Endothelial cell of umbilical vein (primary cell): ENCODE data around the gene IL2RG. TPM values are rescaled to one million over a fixed set of nuclear protein-coding genes. Genes with fewer than 3 reads are reported as not detected.

Experiments used
- BruUV-seq: library from RNA; stranded (reverse); fragments of 400-500 nt; replicated peaks from 2 replicates; lab custom pipeline; 2021; lab: Mats Ljungman, UMichigan
- CTCF ChIA-PET: fragments of 300-600, 350-600 bp; sonication (Branson Sonifier 250); formaldehyde crosslinking; loops from one replicate; lab custom pipeline; 2021; ENCODE audit warnings: antibody characterized with exemption, inconsistent platforms; lab: Charles Lee
- POLR2A ChIA-PET: fragments of 300-600, 350-600 bp; sonication (Branson Sonifier 250); formaldehyde crosslinking; loops from one replicate; lab custom pipeline; 2021; ENCODE audit warnings: antibody characterized with exemption, inconsistent platforms; lab: Charles Lee
- DNase-seq: peaks from one replicate; pipeline ENCODE4 v3.0.0-alpha.2; 2011; ENCODE audit warnings: low read depth, low spot score
- FAIRE-seq: peaks from 2 replicates; lab custom pipeline; 2011; peaks lifted over from hg19 to GRCh38; lab: Jason Lieb, UNC
- H2AFZ ChIP-seq: 2 replicates; pipeline ENCODE4 v1.6.0; 2012; ENCODE audit warnings: low read depth, low read length, control low read depth, inconsistent platforms
- H3K27ac ChIP-seq: 2 replicates; pipeline ENCODE4 v1.5.1; 2011; ENCODE audit warnings: low read depth, mild to moderate bottlenecking, control low read depth, low read length, moderate library complexity; ENCODE audit not compliant: insufficient read depth
- H3K27me3 ChIP-seq, 2 experiments: 2 replicates each; pipeline versions ENCODE4 v1.6.0 to v1.6.1; 2011; ENCODE audit warnings: low read length in 2 of 2, mixed read lengths in 1 of 2; ENCODE audit not compliant: control insufficient read depth in 2 of 2, insufficient read depth in 2 of 2
- H3K36me3 ChIP-seq, 2 experiments: 2 replicates in 1 of 2; 3 replicates in 1 of 2; pipeline ENCODE4 v1.5.1; 2011; ENCODE audit warnings: low read length in 2 of 2, mild to moderate bottlenecking in 1 of 2, moderate library complexity in 1 of 2; ENCODE audit not compliant: control insufficient read depth in 2 of 2, insufficient read depth in 2 of 2; ENCODE audit errors: extremely low read depth in 1 of 2
- H3K4me1 ChIP-seq: 3 replicates; pipeline ENCODE4 v1.5.1; 2011; ENCODE audit warnings: mild to moderate bottlenecking, low read length; ENCODE audit not compliant: control insufficient read depth, insufficient read depth; ENCODE audit errors: extremely low read depth
- H3K4me2 ChIP-seq: 2 replicates; pipeline ENCODE4 v1.6.1; 2011; ENCODE audit warnings: low read length, control low read depth, mixed read lengths; ENCODE audit not compliant: insufficient read depth
- H3K4me3 ChIP-seq, 3 experiments: fragments of 200-600 bp in 1 of 3; sonication (generic), shearing (Covaris generic) in 1 of 3; replicated peaks in 1 of 3; 2 replicates each; pipeline ENCODE4 v1.5.1; 2011 to 2016; ENCODE audit warnings: control low read depth in 3 of 3, low read length in 3 of 3, mild to moderate bottlenecking in 2 of 3, inconsistent platforms in 1 of 3, low read depth in 1 of 3, moderate library complexity in 1 of 3; ENCODE audit not compliant: insufficient read depth in 1 of 3
- H3K79me2 ChIP-seq: 2 replicates; pipeline ENCODE4 v1.6.0; 2012; ENCODE audit warnings: low read length, inconsistent platforms; ENCODE audit not compliant: control insufficient read depth, insufficient read depth
- H3K9ac ChIP-seq: replicated peaks from 2 replicates; pipeline ENCODE3; 2011; ENCODE audit warnings: low read length, control low read depth; ENCODE audit not compliant: insufficient read depth; ENCODE audit errors: extremely low read depth
- H3K9me1 ChIP-seq: replicated peaks from 3 replicates; pipeline ENCODE4 v1.6.0; 2011; ENCODE audit warnings: mild to moderate bottlenecking, low read length; ENCODE audit not compliant: control insufficient read depth, insufficient read depth; ENCODE audit errors: extremely low read depth
- H3K9me3 ChIP-seq: replicated peaks from 2 replicates; pipeline ENCODE4 v1.5.1; 2012; ENCODE audit warnings: low read length, inconsistent platforms; ENCODE audit not compliant: control insufficient read depth, insufficient read depth
- H4K20me1 ChIP-seq: replicated peaks from 2 replicates; pipeline ENCODE3; 2011; ENCODE audit warnings: mild to moderate bottlenecking, low read length; ENCODE audit not compliant: control insufficient read depth, insufficient read depth; ENCODE audit errors: extremely low read depth
- EZH2 ChIP-seq: IDR thresholded peaks from 2 replicates; pipeline ENCODE4 v1.6.1; 2012; ENCODE audit warnings: borderline replicate concordance, low read depth, mild to moderate bottlenecking, moderate library complexity, low read length, inconsistent platforms; ENCODE audit not compliant: severe bottlenecking
- FOS ChIP-seq: IDR thresholded peaks from 2 replicates; pipeline ENCODE4 v1.6.1; 2011; ENCODE audit warnings: mild to moderate bottlenecking, low read length, moderate library complexity, borderline replicate concordance; ENCODE audit not compliant: insufficient read depth
- GATA2 ChIP-seq: IDR thresholded peaks from 2 replicates; pipeline ENCODE4 v1.7.0; 2011; ENCODE audit warnings: low read depth, mild to moderate bottlenecking, moderate library complexity, mixed read lengths, low read length; ENCODE audit not compliant: insufficient read length, insufficient read depth
- JUN ChIP-seq: IDR thresholded peaks from 2 replicates; pipeline ENCODE4 v1.6.1; 2011; ENCODE audit warnings: borderline replicate concordance, low read depth; ENCODE audit not compliant: insufficient read length, insufficient read depth
- MYC ChIP-seq: IDR thresholded peaks from one replicate; pipeline ENCODE4 v1.6.1; 2011; ENCODE audit warnings: mild to moderate bottlenecking, low read depth, low read length
- POLR2A ChIP-seq: IDR thresholded peaks from 2 replicates; pipeline ENCODE4 v1.6.1; 2012; ENCODE audit warnings: low read depth, mild to moderate bottlenecking, control low read depth, low read length
- POLR2AphosphoS5 ChIP-seq: IDR thresholded peaks from 2 replicates; pipeline ENCODE4 v1.6.1; 2012; ENCODE audit warnings: low read depth, mild to moderate bottlenecking, control low read depth, low read length, moderate library complexity; ENCODE audit not compliant: insufficient read depth
- dilution Hi-C: fragments of 300-500 bp; cut with MboI; formaldehyde crosslinking; loops from one replicate; pipeline ENCODE4 v1.15.0; 2019; ENCODE audit warnings: low sequenced_read_pairs; ENCODE audit not compliant: extremely low pct_ligation_motif_present
- intact Hi-C: fragments of 100-400 bp; cut with micrococcal nuclease; formaldehyde crosslinking; loops from one replicate; pipeline ENCODE4 v1.10.0; 2022
- polyA plus RNA-seq, 4 experiments: library from polyadenylated mRNA; depleted of rRNA in 3 of 4; stranded (reverse) in 3 of 4; unstranded in 1 of 4; fragments of >200 nt; gene quantifications; 2 replicates each; pipeline versions ENCODE4 v1.2.1 to v1.2.3, GENCODE V29; 2011 to 2012; ENCODE audit warnings: missing spikeins in 1 of 4
- total RNA-seq: library from RNA; stranded (reverse); gene quantifications from 2 replicates; pipeline ENCODE4 v1.2.3, GENCODE V29; 2021
- TF ChIP-seq, protein P1 (sequence below), 2 donors: IDR thresholded peaks; 1 replicate in 1 of 2; 2 replicates in 1 of 2; pipeline ENCODE4 v1.5.1; 2011; ENCODE audit warnings: low read length in 2 of 2, mild to moderate bottlenecking in 2 of 2, moderate library complexity in 2 of 2, control low read depth in 1 of 2, inconsistent platforms in 1 of 2, low read depth in 1 of 2; ENCODE audit not compliant: insufficient read depth in 1 of 2; ENCODE audit errors: extremely low read depth in 1 of 2
- TF ChIP-seq, protein P2 (sequence below): IDR thresholded peaks from 2 replicates; pipeline ENCODE4 v1.6.1; 2011; ENCODE audit not compliant: insufficient read depth, insufficient read length

IL2RG gene
- total and polyA plus RNA-seq, 2 donors (not counting 3 experiments of a cell fraction or from before 2014, with no cell fraction given) = 0.07 TPM; not detected in 1

- TF ChIP-seq, protein P1, sequence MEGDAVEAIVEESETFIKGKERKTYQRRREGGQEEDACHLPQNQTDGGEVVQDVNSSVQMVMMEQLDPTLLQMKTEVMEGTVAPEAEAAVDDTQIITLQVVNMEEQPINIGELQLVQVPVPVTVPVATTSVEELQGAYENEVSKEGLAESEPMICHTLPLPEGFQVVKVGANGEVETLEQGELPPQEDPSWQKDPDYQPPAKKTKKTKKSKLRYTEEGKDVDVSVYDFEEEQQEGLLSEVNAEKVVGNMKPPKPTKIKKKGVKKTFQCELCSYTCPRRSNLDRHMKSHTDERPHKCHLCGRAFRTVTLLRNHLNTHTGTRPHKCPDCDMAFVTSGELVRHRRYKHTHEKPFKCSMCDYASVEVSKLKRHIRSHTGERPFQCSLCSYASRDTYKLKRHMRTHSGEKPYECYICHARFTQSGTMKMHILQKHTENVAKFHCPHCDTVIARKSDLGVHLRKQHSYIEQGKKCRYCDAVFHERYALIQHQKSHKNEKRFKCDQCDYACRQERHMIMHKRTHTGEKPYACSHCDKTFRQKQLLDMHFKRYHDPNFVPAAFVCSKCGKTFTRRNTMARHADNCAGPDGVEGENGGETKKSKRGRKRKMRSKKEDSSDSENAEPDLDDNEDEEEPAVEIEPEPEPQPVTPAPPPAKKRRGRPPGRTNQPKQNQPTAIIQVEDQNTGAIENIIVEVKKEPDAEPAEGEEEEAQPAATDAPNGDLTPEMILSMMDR (IDR thresholded peaks at IDR 0.05; ENCODE audit: extremely low read depth in 1 of 2, insufficient read depth in 1 of 2, low read depth in 1 of 2, low read length in 2 of 2) = no peak
- TF ChIP-seq GATA2 = no peak
- no peak for TF ChIP-seq JUN
- TF ChIP-seq, protein P2, sequence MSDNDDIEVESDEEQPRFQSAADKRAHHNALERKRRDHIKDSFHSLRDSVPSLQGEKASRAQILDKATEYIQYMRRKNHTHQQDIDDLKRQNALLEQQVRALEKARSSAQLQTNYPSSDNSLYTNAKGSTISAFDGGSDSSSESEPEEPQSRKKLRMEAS = no peak
- TF ChIP-seq FOS = no peak
- no peak for DNase-seq
- H4K20me1 ChIP-seq = no peaks in the 10 kb centered on the region
- H3K27me3 ChIP-seq = no peaks in the 10 kb centered on the region
- dilution Hi-C loops = no loop called here
- no peaks in the 10 kb centered on the region for H3K36me3 ChIP-seq
- H3K4me1 ChIP-seq = no peaks in the 10 kb centered on the region
- H3K27ac ChIP-seq = no peak overlapping the region
- H3K4me3 ChIP-seq = no peak overlapping the region
- H3K9ac ChIP-seq = no peak overlapping the region
- intact Hi-C loops = no loop called here
- no TSS peak for BruUV-seq
- FAIRE-seq = no peak
- CTCF ChIA-PET = no interaction called here
- H3K9me3 ChIP-seq = no peaks in the 10 kb centered on the region
- H2AFZ ChIP-seq = no peak overlapping the region
- H3K4me2 ChIP-seq = no peak overlapping the region
- no peaks in the 10 kb centered on the region for H3K79me2 ChIP-seq
- POLR2A ChIA-PET = no interaction called here
- no peaks in the 10 kb centered on the region for H3K9me1 ChIP-seq
Observed at GRCh38 chrX:71154196-71154595, 42.8 kb upstream of the IL2RG start.

DNA sequence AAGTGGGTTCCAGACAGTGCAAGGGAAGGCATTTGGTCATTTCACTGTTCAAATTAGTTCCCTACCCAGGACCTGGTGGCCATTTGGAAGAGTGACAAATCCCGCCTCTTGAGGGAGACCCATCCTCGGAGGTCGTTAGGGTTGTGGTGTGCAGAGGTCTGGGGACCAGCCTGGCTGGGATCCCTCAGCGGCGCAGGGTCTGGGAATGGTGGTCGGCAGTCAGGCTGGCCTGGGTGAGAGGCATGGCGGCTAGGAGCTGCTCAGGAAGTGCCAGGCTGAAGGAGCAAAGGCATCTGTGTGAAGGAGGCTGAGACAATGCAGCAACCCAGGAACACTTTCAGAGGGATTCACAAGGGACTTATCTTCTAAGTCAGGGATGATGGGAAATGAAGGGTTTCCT, 40.0 kb upstream of the IL2RG start:
- intact Hi-C loops (no loop called here), dilution Hi-C loops (no loop called here)
- Histone ChIP-seq H3K79me2 (no peaks in the 10 kb centered on the region), H3K4me1 (no peaks in the 10 kb centered on the region), H2AFZ (no peak overlapping the region), H3K27ac (no peak overlapping the region), H3K9me3 (no peaks in the 10 kb centered on the region), H3K9me1 (no peaks in the 10 kb centered on the region), H4K20me1 (no peaks in the 10 kb centered on the region), H3K4me3 (no peak overlapping the region), H3K27me3 (no peaks in the 10 kb centered on the region), H3K9ac (no peak overlapping the region), H3K4me2 (no peak overlapping the region), H3K36me3 (no peaks in the 10 kb centered on the region)
- BruUV-seq = no TSS peak
- ChIA-PET CTCF (no interaction called here), POLR2A (no interaction called here)
- DNase-seq (no peak), FAIRE-seq (peak; percentile 15)
- TF ChIP-seq FOS = no peak
- TF ChIP-seq, protein P2 = no peak
- no peak for TF ChIP-seq EZH2
- TF ChIP-seq GATA2 = no peak
- TF ChIP-seq POLR2AphosphoS5 = no peak
- no peak for TF ChIP-seq POLR2A
- TF ChIP-seq, protein P1 (IDR thresholded peaks at IDR 0.05; ENCODE audit: extremely low read depth in 1 of 2, insufficient read depth in 1 of 2, low read depth in 1 of 2, low read length in 2 of 2) = no peak
- TF ChIP-seq JUN = no peak
- no peak for TF ChIP-seq MYC
